ENCODE results near the gene UBXN11. TPM values are rescaled to one million over a fixed set of nuclear protein-coding genes. Genes with fewer than 3 reads are reported as not detected.
"Not testable (repeated sequence)": the region's sequence is repeated elsewhere in the genome, so short reads cannot be mapped to it uniquely, and the experiment has no call there.

UBXN11 gene
- total RNA-seq, 1 donor from 2014 or later = 21.3 TPM

- DNase-seq (ENCODE audit: low spot score) = no peak
These were observed 30.7 kb upstream of the UBXN11 start for GRCh38 chr1:26337206-26337535.

- DNase-seq (ENCODE audit: low spot score) = peak; percentile 88
These were observed 30.2 kb upstream of the UBXN11 start for GRCh38 chr1:26336477-26337205.

DNA sequence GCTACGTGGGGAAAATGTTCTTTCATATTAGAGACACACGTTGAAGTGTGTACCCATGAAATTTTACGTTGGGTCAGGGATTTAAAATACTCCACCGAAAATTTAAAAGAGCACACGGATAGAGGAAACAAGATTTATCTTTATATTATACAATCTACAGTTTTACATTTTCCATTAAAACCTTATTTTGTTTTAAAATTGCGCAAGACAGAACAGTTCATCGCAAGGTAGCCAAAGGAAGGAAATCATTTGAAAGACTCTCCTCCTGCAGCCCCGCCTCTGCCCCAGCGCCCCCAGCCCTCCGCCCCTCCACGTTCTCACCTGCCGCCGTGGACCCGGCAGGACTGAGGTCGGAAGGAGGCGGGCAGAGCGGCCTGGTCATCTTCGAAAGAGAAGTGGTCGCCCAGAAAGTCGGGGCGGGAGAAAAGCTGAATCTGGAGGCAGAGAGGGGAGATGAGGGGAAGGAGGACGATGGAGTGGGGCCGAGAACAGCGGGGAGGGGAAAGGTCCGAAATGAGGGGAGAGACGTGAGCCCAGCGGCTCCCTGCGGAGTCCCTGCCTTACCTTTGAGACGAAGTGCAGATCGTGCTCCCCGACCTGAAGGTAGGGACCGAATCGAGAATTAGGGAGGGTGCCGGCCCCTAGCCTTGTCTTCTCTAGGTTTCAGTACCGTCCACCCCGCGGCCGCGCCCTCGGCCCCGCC, 29.5 kb upstream of the UBXN11 start:
- DNase-seq (ENCODE audit: low spot score) = no peak

GRCh38 chr1:26333312-26333711, 26.9 kb upstream of the UBXN11 start:
- not testable (repeated sequence) for DNase-seq (ENCODE audit: low spot score)

GRCh38 chr1:26330276-26330675, 23.8 kb upstream of the UBXN11 start:
- DNase-seq (ENCODE audit: low spot score) = no peak

GRCh38 chr1:26329380-26329779, 22.9 kb upstream of the UBXN11 start:
- not testable (repeated sequence) for DNase-seq (ENCODE audit: low spot score)

DNA sequence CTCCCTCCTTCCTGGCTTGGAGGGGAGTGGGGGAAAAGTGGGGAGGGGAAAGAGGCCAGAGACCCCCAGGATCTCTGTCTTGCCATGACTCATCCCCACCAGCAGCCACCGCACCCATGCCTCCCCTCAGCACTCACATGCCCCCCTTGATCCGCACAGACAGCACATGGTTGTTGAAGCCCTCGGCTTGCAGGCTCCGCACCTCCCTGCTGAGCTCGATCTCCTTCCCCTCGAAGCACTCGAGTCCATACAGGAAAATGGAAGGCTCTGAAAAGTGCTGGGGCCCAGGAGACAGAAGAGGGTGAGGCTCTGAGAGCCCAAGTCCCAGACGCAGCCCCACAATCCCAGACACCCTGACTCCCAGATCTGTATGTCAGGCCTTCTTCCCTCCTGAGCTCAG, 22.2 kb upstream of the UBXN11 start:
- no peak for DNase-seq (ENCODE audit: low spot score)

DNA sequence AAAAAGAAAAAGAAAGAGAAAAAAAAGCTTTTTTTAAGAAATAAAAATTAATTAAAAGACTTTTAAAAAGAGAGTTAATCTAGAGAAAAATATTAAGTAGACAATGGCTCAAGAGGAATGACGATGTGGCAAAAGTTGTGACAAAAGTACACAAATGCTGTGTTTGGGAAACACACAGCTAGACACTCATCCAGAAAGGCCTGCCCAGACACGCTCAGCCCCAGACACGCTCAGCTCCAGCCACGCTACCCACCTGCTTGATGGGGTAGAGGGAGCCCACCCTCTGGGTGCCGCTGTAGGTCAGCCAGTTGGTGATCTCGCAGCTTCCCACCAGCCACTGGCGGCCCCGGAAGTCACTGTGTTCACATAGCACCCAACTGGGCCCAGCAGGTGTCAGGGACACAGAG, 21.5 kb upstream of the UBXN11 start:
- DNase-seq (ENCODE audit: low spot score) = no peak

- no peak for DNase-seq (ENCODE audit: low spot score)
These were observed 18.1 kb upstream of the UBXN11 start for GRCh38 chr1:26324550-26324949.

GRCh38 chr1:26323382-26323781, 16.9 kb upstream of the UBXN11 start:
- DNase-seq (ENCODE audit: low spot score) = no peak

- DNase-seq (ENCODE audit: low spot score) = no peak
These were observed 15.6 kb upstream of the UBXN11 start for GRCh38 chr1:26322042-26322331.

DNA sequence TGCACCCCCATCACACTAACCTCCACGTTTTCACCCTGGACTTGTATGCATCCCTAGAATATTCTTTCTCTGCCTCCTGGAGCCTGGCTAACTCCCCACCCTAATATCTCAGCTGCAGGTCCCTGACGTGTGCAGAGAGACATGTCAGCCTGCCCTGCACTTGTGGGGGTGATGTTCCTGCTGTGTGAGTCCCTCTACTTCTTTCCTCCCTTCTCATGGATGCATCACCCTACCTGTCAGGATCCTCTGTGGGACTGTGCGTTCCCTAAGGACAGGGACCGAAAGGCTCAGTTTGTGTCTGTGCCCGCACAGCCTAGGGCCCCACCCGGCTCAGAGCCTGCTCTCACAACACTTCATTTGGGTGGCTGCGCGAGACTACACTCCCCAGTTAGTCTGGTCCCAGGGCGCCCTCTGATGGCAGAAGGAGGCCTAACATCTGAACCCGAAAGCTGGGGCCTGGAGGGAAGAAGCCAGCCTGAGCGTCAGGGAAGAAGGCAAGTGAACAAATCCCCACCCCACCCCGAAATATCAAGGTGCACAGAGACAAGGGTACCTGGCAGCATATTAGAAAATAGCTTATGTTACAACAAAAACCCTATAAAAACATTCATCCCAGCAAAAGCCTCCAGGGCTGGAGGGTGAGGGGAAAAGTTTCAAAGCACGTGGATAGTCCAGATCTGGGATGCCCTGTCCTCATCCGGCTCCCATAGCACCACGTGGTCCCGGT, 15.0 kb upstream of the UBXN11 start:
- peak; percentile 89 for DNase-seq (ENCODE audit: low spot score)

GRCh38 chr1:26320896-26321295, 14.5 kb upstream of the UBXN11 start:
- no peak for DNase-seq (ENCODE audit: low spot score)

DNA sequence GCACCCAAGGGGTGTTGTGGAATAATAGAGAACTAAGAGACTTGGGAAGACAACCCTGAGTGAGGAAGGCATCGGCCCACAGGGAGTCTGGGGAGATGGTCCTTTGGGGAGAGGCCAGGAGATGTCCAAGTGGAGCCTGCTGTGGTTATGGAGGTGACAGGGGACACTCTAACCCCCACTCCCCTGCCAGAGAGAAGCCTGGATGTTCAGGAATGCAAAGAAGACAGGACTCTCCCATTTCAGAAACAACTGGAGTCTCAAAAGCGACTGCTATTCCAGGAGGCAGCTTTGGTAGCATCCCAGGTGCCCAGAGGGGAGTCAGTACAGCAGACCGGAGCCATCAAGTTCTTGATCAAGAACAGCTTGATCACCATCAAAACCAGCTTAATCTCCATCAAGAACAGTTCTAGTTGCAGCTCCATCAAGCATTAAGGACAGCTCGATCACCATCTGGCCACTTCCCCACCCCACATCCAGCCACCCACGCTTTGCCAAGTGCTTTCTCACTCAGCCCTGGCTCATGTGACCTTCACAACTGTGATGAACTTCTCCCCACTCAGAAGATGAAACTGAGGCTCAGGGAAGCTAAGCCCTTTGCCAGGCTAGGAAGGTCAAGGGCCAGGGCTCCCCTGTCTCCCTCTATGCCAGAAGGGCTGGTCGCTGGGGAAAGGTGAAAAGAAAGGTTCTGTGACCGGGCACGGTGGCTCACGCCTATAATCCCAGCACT, 12.1 kb upstream of the UBXN11 start:
- DNase-seq (ENCODE audit: low spot score) = peak; percentile 34

- no peak for DNase-seq (ENCODE audit: low spot score)
These were observed 11.3 kb upstream of the UBXN11 start, which contains the start of gene CD52 for GRCh38 chr1:26317612-26318337. TSS of gene CD52 (plus strand) at chr1:26317958. CDS start at chr1:26318018, 60 bp downstream.

DNA sequence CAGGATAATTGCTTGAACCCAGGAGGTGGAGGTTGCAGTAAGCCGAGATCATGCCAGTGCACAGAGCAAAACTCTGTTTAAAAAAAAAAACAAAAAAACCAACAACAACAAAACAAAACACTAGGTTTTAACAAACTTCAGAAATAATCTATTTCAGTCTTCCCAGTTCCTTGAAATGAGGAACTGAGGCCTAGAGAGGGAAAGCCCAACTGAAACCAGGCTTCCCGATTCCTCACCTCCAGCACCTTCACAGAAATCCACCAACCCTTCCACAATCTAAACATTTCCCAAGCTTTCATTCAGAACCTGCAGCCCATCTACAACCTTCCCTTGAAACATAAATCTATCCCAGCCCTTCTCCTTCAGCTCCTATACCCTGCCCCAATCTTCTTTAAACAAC, 10.7 kb upstream of the UBXN11 start:
- DNase-seq (ENCODE audit: low spot score) = no peak

DNA sequence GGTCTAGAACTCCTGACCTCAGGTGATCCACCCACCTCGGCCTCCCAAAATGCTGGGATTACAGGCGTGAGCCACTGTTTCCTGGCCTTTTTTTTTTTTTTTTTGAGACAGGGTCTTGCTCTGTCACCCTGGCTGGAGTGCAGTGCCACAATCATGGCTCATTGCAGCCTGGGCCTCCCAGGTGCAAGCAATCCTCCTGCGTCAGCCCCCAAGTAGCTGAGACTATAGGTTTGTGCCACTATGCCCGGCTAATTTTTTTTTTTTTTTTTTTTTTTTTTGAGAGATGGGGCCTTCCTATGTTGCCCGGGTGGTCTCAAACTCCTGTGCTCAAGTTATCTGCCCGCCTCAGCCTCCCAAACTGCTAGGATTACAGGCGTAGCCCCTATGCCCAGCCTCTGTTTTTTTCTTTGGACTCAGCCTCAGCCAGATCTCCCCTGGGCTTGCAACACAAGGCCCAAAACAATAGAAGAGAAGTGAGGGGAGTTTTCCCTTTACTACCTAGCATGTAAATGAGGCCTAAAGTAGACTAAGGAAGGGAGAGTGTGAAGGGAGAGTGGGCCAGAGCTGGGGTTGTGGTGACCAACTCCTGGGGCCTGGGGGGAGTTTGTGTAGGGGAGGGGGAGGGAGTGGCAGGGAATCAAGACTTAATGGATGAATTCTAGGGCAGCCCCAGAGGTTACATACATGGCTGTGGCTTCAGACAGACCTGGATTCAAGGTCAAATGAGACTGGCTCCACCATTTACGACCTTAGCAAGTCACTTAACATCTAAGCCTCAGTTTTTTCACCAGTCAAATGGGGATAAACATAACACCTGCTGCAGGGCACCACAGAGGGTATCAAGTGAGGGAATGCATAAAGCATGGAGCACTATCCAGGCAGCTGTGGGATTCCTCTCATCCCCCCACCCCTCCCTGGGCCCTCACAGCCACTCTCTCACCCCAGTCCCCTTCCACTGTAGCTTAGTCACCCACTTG, 9.7 kb upstream of the UBXN11 start:
- no peak for DNase-seq (ENCODE audit: low spot score)

DNA sequence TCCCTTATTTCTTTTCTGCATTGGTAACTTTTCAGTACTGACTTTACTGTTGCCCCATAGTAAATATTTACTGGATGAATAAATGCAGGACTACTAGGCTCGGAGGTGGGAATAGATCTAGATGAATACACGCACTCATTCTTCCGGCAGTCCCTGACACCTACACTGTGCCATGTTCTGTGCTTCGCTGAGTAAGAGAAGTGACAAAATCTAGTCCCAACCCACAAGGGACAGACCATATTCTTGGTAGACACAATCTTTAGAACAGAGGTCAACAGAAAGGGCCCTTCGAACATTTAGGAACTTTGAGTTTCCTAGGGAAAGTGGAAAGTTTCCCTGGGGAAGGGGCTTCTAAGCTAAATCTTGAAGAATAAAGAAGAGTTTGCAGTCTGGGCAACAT, 8.1 kb upstream of the UBXN11 start:
- no peak for DNase-seq (ENCODE audit: low spot score)

- not testable (repeated sequence) for DNase-seq (ENCODE audit: low spot score)
These were observed 1.8 kb upstream of the UBXN11 start for GRCh38 chr1:26307966-26308899.
